ENCODE results near the gene SRGAP1.
A peak's percentile ranks its signal among the peaks of the same experiment; 100 is the strongest.
"Not testable (repeated sequence)": the region's sequence is repeated elsewhere in the genome, so short reads cannot be mapped to it uniquely, and the experiment has no call there.

SRGAP1 gene

DNA sequence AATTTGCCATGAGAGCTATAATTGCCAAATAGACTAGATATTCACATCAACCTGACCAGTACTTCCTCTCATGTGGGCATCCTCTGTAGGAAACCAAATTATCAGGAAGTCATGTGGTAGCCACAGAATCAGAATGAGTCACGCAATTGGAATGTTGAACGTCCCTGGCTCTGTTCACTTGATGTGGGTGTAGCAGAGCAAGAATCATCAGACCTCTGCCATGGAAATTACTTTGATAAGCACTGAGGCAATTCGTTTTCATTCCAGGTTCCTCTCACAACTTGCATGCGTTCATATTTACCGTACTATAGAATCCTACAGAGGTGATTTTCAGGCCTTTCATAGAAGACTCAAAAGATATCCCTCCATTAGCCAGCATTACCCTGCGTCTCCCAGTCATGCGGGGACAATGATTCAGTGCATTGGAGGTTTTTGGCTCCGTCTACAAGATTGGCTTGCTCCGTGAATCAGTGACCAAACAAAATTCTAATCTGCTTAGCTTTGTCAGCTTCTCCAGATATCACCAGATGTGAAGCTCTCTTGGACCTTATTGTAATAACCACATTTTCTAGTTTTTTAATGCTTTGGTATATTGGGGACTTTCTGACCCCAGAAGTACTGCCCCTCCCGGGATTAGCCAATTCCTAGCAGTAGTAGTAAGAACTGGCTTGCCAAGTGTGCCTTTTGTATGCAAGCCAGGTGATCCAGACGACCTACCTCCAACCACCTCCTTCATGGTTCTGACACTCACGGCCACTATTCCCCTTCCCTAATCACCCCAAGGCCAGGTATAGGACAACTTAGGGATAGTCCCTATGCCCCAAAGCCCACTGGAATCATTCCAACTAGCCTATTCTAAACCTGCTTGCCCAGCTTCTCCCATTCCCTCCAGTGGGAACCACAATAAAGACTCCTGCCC, 244.2 kb downstream of the SRGAP1 start:
- peak; percentile 84 to 96 (median 94) for DNase-seq

DNA sequence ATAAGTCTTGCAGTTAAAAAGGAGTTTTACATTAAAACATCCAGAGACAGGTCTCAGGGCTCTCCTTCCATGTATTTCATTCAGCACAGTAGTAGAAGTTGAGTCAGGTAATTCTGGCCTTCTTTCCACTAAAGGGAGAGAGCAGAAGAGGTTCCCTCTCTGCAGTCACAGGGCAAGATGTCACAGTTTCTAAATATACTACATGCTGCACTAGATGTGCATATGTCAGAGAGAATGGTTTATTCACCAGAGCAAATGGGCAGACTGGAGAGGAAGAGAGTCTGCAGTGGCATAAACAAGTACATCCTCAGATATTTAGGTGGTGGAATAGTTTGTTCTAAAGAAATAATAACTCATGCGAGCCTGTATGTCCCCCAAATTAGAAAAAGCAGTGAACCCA, 245.5 kb downstream of the SRGAP1 start:
- peak; percentile 39 to 63 (median 49) for DNase-seq

DNA sequence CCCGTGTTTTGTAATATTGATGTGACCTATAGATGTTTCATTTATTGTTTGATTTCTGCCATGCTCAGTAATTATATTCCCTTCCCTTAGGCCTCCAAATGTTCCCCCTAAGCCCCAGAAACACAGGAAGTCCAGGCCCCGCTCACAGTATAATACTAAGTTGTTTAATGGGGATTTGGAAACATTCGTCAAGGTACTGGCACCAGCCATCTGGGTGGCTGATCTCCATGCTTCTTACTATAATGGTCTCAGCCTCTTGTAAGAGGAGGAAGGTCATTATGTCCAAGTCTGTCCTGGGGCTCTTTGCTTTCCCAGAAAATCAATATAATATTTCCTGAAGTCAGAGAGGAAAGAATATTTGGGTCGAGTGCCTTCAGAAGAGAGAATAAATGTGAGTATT, 246.7 kb downstream of the SRGAP1 start:
- DNase-seq: no peak

DNA sequence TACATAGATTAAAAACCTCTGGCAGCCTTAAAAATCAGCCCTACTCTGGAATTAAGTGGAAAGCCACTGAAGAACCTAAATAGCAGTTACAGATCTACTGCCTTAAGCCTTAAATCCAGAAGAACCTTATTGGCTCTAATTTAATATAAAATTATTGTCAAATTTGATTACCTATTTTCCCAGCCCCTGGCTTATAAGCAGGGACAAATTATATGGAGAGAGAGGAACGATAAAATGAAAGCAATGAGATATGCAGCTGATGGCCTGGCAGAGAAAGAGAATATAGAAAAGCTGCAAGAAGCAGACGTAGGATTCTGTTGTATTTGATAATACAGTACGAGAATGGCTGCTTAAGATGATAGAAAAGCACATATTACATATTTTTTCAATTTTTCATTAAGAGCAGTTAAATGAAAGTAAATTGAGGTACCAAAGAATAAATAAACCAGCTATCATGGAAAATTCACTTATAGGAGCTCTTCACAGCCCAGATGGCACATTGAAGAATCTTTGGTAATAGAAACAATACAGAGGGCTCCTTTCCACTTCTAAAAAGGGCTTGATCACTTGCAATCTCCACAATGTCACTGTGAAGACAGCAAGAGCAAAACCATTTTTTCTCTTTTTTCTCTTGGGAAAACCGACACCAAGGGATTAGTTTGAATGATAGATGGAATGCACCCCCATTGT, 248.2 kb downstream of the SRGAP1 start:
- no peak for DNase-seq

DNA sequence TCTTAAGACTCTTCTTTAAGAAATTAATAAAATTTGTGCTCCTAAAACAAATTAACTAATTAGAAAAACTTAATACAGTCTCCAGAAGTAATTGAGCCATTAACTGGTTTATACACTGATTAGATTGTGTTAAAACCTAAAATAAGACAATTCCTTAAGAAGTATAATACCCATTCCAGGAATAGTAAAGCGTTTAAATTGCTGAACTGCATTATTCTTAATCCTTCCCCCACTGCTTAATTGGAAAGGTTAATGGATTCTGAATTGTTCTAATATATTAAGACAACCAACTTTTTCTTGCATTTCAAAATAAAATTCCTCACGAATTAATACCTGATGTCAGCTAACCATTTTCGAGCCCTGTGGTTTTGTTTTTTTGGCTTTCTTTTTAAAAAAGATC, 249.2 kb downstream of the SRGAP1 start:
- no peak for DNase-seq

DNA sequence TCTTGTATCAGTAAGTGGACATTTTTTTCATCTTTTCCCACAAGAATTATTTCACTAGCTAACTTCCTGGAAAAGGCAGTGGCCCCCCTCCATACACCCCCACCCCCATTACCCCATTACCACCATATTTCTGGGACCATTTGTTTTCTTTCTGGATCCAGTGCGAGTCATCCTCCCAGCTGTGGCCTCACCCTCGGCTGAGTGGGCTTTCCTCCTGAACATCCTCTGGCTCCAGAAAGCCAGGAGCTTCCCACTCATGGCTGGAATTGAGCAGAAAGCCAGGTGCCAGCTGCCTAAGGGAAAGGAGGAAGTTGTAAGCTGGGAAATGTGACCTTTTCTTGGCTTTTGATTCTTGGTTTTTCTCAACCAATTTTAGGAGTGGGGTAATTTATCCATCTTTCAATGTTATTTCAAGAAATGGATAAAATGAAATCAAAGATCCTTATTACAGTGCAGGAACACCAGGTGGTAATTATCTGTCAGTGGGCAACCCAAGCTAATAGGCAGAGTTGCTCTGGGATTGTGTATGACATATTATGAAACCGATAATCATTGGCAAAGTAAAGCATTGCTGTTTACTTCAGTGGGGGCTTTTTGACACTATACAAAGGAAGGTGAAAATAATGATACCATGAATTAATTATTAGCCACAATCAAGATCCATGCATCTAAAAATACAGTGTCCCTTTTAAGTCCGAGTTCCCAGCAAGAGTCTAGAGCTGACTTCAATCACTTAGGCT, 253.0 kb downstream of the SRGAP1 start:
- DNase-seq: peak in 1 of 3 donors; percentile 8

DNA sequence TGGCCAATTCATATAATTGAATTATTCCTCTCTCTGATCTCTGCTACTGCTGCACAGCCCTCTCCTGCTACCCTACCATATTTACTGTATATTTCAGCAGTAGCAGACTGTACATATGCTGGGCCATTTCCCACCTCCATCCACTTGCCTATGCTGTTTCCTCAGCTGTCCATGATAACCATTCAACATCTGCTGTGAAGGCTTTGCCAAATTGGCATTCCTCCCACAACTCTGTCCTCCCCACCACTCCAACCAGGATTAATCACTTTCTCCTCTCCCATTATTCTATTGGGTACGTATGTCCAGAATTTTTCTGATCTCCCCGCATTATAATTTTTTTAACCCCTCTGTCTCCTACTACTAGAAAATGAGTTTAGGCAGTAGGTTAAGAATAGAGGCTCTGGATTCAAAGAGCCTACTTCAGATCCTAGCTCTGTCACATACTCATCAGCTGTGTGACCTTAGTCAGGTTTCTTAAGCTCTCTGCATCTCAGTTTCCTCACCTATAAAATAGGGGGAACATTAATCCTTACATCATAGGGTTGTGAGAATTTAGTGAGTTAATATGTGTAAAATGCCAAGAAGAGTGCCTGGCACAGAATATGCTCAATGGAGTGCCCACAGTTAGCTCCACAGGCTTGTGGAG, 254.3 kb downstream of the SRGAP1 start:
- DNase-seq: no peak

DNA sequence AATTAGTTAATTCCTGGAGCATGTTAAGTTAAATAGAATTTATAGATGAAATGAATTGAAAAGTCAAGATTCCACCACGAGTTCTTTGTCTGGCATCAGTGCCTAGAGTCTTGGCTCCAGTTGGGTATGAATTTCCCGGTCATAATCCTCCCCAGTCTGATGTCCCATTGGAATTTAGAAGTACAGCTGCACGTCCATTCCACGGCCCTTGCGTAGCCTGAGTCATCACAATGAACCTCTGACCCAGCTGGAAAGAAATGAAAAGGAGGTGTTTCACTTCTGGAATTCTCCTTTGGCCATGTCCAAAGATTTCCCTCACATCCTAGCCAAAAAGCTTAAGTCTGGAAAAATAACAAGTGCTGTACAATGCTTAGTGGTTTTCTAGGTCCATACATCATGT, 254.9 kb downstream of the SRGAP1 start:
- no peak for DNase-seq

DNA sequence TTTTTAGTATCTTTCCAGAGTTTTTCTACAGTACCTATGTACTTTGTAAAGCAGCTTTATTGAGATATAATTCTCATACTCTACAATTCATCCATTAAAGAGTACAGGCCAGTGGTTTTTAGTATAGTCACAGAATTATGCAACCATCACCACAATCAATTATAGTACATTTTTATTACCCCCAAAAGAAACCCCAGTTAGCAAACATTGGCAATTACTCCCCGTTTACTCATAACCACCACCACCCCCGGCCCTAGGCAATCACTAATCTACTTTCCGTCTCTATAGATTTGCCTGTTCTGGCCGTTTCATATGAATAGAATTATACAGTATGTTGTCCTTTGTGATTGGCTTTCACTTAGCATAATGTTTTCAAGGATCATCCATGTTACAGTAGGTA, 257.8 kb downstream of the SRGAP1 start:
- no peak for DNase-seq

DNA sequence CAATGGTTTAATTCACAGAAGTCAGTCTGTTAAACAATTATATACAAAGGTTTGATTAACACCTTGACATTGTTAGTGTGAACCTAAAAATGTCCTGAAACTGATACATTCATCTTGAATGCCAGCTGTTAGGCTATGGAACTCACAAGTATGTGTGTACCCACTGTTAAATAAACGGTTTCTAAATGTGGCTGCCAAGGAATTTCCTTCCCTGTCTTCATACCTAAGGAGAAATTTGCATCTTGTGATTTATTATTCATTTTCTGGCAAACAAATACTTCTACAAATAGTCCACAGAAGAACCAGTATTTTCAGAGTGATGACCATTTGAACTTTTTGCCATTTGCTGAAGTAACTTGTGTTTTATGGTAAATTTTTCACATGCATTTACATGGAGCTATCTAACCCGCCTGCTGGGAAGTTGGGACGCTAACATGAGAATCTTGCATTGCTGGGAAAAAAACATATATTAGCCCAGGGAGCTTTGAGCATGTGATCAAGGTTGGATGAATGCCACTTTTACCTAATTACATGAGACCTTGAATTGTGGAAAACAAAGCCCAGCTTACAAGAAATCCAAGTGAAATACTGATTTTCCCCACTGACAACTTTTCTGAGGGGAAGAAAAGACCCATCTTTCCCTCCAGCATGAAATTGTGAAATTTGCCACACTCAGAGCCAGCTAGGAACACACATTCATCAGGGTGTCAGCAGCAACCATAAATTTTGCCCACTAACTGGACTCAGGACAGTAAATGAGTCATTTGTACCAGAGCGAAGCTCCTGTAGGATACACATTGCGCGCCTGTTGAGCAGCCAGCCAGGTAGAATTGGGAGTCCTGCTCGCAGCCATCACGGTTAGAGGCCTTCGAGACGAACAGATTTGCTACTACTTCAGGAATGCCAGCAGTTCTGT, 259.6 kb downstream of the SRGAP1 start:
- no peak for DNase-seq

DNA sequence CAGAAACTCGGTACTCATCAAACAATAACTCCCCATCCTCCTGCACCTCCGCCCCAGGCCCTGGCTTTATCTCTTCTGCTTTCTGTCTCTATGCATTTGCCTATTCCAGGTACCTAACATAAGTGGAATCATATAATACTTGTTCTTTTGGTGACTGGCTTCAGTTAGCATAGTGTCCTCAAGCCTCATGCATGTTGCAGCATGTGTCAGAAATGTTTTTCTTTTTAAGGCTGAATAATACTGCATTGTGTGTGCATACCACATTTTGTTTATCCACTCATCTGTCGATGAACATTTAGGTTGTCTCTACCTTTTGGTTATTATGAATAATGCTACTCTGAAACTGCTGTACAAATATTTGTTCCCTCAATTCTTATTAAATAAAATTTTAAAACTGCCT, 260.5 kb downstream of the SRGAP1 start:
- no peak for DNase-seq

DNA sequence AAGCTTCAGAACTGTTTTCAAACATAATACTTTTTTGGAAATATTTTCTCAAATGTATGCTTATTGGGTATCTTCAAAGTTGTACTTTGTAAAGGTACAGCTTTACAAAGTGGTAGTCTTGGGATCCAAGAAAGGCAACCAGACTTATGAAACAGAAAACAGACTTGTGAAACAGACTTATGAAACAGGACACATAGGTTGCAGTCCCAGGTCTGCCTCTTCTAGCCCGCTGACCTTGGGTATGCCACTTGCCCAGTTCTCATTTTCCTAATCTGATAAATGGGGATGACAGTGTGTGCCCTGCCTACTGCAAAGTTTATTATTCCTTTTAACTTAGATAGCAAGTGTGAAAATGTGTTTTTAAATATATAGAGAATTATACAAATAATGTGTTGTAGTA, 263.3 kb downstream of the SRGAP1 start:
- no peak for DNase-seq

DNA sequence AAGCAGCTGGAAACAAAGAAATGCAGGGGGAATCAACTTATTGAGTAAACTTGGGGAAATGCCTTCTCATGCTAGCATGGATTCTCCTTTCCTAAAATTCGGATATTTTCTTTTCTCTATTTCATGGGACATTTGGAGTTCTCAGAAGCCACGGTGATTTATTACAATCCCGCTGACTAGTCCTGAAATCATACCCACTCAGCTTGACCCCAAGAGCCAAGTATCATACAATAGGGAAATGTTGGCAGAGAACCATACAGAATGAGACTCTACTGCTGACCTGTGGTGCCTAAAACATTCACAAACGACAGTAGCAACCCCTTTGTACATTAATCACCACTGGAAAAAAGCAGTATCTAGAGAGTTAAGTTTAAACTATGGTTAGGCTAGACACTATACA, 265.2 kb downstream of the SRGAP1 start:
- DNase-seq: no peak

DNA sequence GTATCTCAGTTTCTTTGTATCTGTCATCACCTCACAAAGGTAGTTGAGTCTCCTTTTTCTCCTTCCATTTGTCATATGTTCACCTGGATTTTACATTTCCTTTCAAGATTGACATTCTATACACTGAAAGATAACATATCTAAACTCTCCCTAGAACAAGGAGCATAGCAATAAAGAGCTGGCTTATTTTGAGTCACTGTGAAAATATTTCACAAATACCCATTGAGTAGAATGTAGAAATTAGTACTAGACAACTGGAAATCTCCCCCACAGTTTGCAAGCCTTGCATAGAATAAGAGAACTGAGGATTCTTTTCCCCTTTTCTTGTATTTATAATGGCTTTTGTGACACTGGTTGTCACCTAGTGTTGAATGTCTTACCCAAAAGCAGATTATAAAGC, 266.4 kb downstream of the SRGAP1 start:
- DNase-seq: no peak

DNA sequence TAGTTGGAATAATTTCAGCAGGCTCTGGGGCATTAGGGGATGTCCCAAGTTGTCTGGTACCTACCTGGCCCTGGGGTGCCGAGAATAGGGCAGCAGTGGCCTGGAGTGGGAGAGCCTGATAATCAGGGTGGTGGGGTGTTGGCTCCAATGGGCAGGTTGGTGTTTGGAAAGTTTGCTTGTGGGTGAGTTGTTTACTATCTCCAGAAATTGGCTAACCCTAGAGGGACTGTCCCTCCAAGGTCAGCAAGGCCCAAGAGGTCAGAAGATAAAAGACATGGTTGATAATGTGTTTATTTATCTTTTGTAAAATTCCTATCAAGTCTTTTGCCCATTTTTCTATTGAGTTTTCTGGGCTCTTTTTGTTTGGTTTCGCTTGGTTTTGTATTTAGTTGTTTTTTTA, 272.5 kb downstream of the SRGAP1 start:
- DNase-seq: no peak

DNA sequence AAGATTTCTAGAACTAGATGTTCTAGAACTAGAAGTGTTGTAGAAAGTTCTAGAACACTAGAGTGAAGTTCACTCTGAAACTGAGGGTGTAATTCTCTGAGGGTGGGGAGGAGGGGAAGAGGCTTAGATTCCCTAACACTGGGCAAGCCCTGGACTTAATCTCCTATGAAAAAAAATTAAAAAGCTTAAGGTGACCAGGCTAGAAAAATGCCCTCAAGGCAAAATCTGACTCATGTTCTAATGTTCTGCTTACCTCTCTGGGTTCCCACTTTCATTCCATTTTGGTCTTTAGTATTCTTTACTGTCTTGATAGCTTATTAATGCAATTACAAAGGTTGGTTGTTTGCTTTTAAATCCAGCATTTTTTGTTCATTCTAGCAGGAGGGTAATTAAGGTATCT, 276.1 kb downstream of the SRGAP1 start:
- DNase-seq: no peak

DNA sequence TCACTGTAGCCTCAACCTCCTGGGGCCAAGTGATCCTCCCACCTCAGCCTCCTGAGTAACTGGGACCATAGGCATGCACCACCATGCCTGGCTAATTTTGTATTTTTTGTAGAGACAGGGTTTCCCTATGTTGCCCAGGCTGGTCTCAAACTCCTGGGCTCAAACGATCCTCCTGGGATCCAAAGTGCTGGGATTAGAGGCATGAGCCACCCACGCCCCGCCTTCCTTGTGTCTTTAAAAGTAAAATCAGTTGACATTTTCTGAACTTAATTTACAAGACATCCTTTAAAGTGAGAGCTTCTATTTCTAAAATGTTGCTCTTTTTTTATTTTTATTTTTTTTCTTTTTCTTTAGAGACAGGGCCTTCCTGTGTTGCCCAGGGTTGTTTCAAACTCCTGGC, 276.6 kb downstream of the SRGAP1 start:
- DNase-seq: not testable (repeated sequence)

DNA sequence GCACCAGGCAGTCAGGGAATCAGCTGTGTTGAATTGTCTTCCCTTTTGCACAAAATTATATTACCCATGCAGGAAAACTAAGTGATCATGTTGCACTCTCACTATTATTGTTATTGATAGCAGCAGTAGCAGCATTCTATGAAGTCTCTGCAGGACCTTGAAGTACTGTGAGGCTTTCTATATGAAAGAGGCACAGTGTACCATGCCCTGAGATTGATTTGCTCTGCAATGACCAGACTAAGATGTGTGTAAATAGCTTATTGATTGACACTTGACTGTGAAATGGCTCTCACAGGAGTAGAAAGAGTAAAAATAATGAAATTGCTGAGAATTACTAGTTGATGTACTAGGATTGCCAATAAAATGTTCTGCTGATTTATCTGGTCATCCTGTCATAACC, 277.7 kb downstream of the SRGAP1 start:
- no peak for DNase-seq

DNA sequence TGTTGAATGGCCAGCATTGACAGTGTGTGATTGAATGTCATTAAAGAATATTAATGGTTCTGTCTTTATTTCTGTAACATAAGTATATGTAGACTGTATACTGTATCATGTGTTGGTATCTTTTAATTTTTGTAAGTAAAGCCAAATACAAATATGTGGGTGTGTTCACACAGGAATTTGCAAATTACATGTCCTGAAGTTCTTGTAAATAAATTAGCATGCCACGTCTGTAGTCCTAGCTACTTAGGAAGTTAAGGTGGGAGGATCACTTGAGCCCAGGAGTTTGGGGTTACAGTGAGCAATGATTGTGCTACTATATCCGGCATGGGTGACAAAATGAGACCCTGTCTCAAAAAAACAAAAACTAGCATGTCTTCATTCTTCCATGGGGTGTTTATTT, 278.5 kb downstream of the SRGAP1 start:
- DNase-seq: no peak

DNA sequence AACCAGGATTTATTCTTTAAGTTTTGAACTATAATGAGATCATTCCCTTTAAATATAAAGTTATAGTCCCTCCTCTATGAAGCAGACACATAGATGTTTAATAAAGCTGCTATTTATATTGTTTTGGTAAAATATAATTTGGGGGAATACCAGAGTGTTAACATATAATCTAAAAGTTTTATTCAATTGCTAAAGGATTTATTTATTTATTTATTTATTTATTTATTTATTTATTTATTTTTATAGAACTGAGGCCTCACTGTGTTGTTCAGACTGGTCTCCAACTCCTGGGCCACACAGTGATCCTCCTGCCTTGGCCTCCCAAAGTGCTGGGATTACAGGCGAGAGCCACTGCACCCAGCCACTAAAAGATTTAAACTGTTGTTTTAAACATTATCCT, 278.9 kb downstream of the SRGAP1 start:
- no peak for DNase-seq

DNA sequence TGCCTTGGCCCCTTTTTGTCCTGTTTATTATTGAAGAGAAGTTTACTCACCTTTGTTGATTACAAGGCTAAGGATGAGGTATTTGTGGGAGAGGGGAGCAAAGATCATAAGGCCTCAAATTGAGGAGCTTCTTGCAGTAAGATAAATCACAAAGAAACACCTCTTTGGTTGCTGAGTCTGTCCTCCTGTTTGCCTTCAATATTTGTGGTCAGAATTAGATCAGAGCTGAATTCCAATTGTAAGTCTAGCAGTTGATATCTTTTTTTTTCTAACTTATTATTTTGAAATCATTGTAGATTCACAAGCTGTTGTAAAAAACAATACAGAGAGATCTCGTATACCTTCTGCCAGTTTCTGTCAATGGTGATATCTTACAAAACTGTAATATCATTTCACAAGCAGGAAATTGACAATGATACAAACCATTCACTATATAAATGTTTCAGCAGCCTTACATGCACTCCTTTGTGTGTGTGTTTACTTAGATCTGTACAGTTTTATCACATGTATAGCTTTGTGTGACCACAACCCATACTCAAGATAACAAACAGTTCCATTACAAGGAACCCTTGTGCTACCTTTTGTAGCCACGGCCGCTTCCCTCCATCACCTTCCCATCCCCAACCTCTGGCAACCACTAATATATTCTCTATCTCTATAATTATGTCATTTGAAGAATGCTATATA, 280.2 kb downstream of the SRGAP1 start:
- DNase-seq: no peak

All from suppressor macrophage treated with lipopolysaccharide for 1 hour (primary cell).